ENCODE data around the gene KDM2A. TPM values are rescaled to one million over a fixed set of nuclear protein-coding genes. Genes with fewer than 3 reads are reported as not detected.

The KDM2A gene
- total RNA-seq, 6 experiments from 2014 or later = 23.8 to 37.1 (median 33.4) TPM

DNA sequence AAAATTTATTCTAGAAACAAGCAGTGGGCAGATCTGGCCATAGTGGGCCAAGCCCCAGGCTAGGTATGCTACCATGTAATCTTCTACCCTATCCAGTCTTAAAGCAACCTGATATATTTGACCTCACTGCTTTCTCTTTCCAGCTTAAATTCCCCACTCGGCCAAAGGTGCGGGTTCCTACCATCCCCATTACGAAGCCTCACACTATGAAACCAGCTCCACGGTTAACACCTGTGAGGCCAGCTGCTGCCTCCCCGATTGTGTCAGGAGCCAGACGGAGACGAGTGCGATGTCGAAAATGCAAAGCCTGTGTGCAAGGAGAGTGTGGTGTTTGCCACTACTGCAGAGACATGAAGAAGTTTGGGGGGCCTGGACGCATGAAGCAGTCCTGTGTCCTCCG is 126.0 kb downstream of the KDM2A start:
- H3K9me3 ChIP-seq = no peaks in the 10 kb centered on the region
- no peaks in the 10 kb centered on the region for H3K27me3 ChIP-seq
- no peak for TF ChIP-seq CTCF (IDR thresholded peaks at IDR 0.05)
- TF ChIP-seq POLR2A (IDR thresholded peaks at IDR 0.05) = no peak
- no peak overlapping the region for H3K4me3 ChIP-seq
- intact Hi-C loops (cut with DNase I) = no loop called here
- H3K4me1 ChIP-seq = peaks cover 0 to 46% (median 17%) of the 10 kb centered on the region in 4 donors
- ATAC-seq (no peak), DNase-seq (no peak)
- no peak overlapping the region for H3K27ac ChIP-seq
- 86% methylated on average over 6 of the region's 11 CpGs for WGBS (ENCODE audit: insufficient coverage, low coverage, low lambda C conversion rate, missing lambda C conversion rate)
- H3K36me3 ChIP-seq = peaks cover 13 to 72% (median 34%) of the 10 kb centered on the region in 4 donors

GRCh38 chr11:67247946-67248550 is 129.0 kb downstream of the KDM2A start:
- peaks cover 25 to 98% (median 53%) of the 10 kb centered on the region in 4 donors for H3K36me3 ChIP-seq
- H3K27ac ChIP-seq = peak overlapping the region in 1 of 3 donors; percentile 55

DNA sequence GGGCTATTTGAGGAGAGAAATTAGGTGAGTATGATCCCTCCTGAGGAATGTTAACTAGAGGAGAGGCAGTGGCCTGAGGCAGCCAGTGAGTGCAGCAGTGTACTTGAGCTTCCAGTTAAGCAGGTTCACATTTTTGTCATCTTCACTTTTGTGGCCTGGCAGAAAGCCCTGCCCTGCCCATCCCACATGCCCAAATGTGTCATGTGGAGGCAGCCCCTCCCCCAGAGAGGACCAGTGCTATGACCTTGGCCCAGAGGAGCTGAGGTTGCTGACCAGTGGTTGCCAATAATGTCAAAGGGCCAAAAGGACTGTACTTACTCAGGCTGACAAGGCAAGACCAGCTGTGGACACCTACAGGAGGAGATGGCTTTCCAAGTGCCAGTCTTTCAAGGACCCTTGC is 129.6 kb downstream of the KDM2A start:
- H3K27ac ChIP-seq = peak overlapping the region in 1 of 3 donors; percentile 55
- intact Hi-C loops (cut with DNase I) = no loop called here
- peak; percentile 86 to 94 (median 93) for DNase-seq
- peak; percentile 88 to 93 (median 91) for ATAC-seq
- H3K9me3 ChIP-seq = no peaks in the 10 kb centered on the region
- no peaks in the 10 kb centered on the region for H3K27me3 ChIP-seq
- H3K36me3 ChIP-seq = peaks cover 25 to 98% (median 52%) of the 10 kb centered on the region in 4 donors
- TF ChIP-seq POLR2A (IDR thresholded peaks at IDR 0.05) = peak; percentile 42
- no peak for TF ChIP-seq CTCF (IDR thresholded peaks at IDR 0.05)
- peaks cover 0 to 25% (median 12%) of the 10 kb centered on the region in 4 donors for H3K4me1 ChIP-seq
- no peak overlapping the region for H3K4me3 ChIP-seq

More at GRCh38 chr11:67247946-67248550, 129.0 kb downstream of the KDM2A start:
- H3K27me3 ChIP-seq = no peaks in the 10 kb centered on the region
- H3K9me3 ChIP-seq = no peaks in the 10 kb centered on the region
- TF ChIP-seq CTCF (IDR thresholded peaks at IDR 0.05) = no peak
- no peak for TF ChIP-seq POLR2A (IDR thresholded peaks at IDR 0.05)
- 51% methylated on average over 5 of the region's 5 CpGs for WGBS (ENCODE audit: insufficient coverage, low coverage, low lambda C conversion rate, missing lambda C conversion rate)
- intact Hi-C loops (cut with DNase I) = no loop called here
- H3K4me1 ChIP-seq = peaks cover 0 to 28% (median 12%) of the 10 kb centered on the region in 4 donors
- H3K4me3 ChIP-seq = no peak overlapping the region
- DNase-seq (no peak), ATAC-seq (peak in 2 of 4 donors; percentile 14 to 19)

GRCh38 chr11:67250059-67251043 is 131.3 kb downstream of the KDM2A start:
- Histone ChIP-seq H3K4me1 (peaks cover 0 to 29% (median 12%) of the 10 kb centered on the region in 4 donors), H3K36me3 (peaks cover 29 to 98% (median 55%) of the 10 kb centered on the region in 4 donors), H3K27ac (no peak overlapping the region), H3K4me3 (no peak overlapping the region), H3K27me3 (no peaks in the 10 kb centered on the region), H3K9me3 (no peaks in the 10 kb centered on the region)
- WGBS (ENCODE audit: insufficient coverage, low coverage, low lambda C conversion rate, missing lambda C conversion rate) = 85% methylated on average over 15 of the region's 37 CpGs
- DNase-seq (no peak), ATAC-seq (no peak)
- intact Hi-C loops (cut with DNase I) = no loop called here
- TF ChIP-seq CTCF (IDR thresholded peaks at IDR 0.05) (no peak), POLR2A (IDR thresholded peaks at IDR 0.05) (no peak)
